Gastrocnemius medialis (tissue), 4 donors: ENCODE data around the gene DAB2IP.

Source experiments
- POLR2A ChIP-seq, 2 donors: fragments of 450-650 bp; IDR thresholded peaks; one replicate each; pipeline ENCODE4 v1.6.1; 2017; ENCODE audit warnings: antibody characterized with exemption in 2 of 2, mild to moderate bottlenecking in 2 of 2, moderate library complexity in 2 of 2
- TF ChIP-seq, protein P1 (sequence below), 5 experiments: fragments of 450-650 bp in 3 of 5; fragments of 200-600 bp in 2 of 5; sonication (generic) in 2 of 5; IDR thresholded peaks in 4 of 5; conservative IDR thresholded peaks in 1 of 5; 1 replicate in 4 of 5; 2 replicates in 1 of 5; pipeline ENCODE4 v1.5.1; 2016 to 2019; ENCODE audit warnings: antibody characterized with exemption in 5 of 5, mild to moderate bottlenecking in 3 of 5, moderate library complexity in 3 of 5

- no peak for TF ChIP-seq POLR2A (IDR thresholded peaks at IDR 0.05)
- TF ChIP-seq, protein P1, sequence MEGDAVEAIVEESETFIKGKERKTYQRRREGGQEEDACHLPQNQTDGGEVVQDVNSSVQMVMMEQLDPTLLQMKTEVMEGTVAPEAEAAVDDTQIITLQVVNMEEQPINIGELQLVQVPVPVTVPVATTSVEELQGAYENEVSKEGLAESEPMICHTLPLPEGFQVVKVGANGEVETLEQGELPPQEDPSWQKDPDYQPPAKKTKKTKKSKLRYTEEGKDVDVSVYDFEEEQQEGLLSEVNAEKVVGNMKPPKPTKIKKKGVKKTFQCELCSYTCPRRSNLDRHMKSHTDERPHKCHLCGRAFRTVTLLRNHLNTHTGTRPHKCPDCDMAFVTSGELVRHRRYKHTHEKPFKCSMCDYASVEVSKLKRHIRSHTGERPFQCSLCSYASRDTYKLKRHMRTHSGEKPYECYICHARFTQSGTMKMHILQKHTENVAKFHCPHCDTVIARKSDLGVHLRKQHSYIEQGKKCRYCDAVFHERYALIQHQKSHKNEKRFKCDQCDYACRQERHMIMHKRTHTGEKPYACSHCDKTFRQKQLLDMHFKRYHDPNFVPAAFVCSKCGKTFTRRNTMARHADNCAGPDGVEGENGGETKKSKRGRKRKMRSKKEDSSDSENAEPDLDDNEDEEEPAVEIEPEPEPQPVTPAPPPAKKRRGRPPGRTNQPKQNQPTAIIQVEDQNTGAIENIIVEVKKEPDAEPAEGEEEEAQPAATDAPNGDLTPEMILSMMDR (IDR thresholded peaks at IDR 0.05 in 4 of 5, conservative IDR thresholded peaks at IDR 0.05 in 1 of 5): no peak
Measured at GRCh38 chr9:121826711-121827110, 175.3 kb downstream of the DAB2IP start.
